K562 (cell line): ENCODE data around the gene SERTAD3. TPM values are rescaled to one million over a fixed set of nuclear protein-coding genes. Genes with fewer than 3 reads are reported as not detected.

Experiments
- CBFB ChIP-seq: sonication (generic); formaldehyde crosslinking; IDR thresholded peaks from 2 replicates; pipeline ENCODE4 v1.4.0; 2020; ENCODE audit warnings: mild to moderate bottlenecking, missing genetic modification reagents
- ESRRA ChIP-seq: fragments of 450-650 bp; IDR thresholded peaks from 2 replicates; pipeline ENCODE4 v1.6.1; 2014; ENCODE audit warnings: low read depth, mild to moderate bottlenecking, moderate library complexity, borderline replicate concordance
- HLTF ChIP-seq: fragments of 450-650 bp; IDR thresholded peaks from 2 replicates; pipeline ENCODE4 v1.6.1; 2016
- HNRNPH1 ChIP-seq: fragments of 200-400 bp; formaldehyde crosslinking; optimal IDR thresholded peaks from 2 replicates; pipeline ENCODE3; 2017; ENCODE audit warnings: low read depth, mild to moderate bottlenecking, low read length, moderate library complexity
- LCOR ChIP-seq: sonication (generic); formaldehyde crosslinking; IDR thresholded peaks from 2 replicates; pipeline ENCODE4 v1.8.0; 2022; ENCODE audit warnings: mild to moderate bottlenecking, missing genetic modification reagents
- MCM2 ChIP-seq: fragments of 450-650 bp; IDR thresholded peaks from 2 replicates; pipeline ENCODE4 v1.6.1; 2017; ENCODE audit warnings: low read depth, mild to moderate bottlenecking
- MEIS2 ChIP-seq: fragments of 450-650 bp; IDR thresholded peaks from 2 replicates; pipeline ENCODE4 v1.6.1; 2014; ENCODE audit warnings: mild to moderate bottlenecking; ENCODE audit not compliant: partially characterized antibody
- NCOA2 ChIP-seq, 2 experiments: fragments of 450-650 bp; IDR thresholded peaks; 2 replicates each; pipeline ENCODE4 v1.6.1; 2018; ENCODE audit warnings: mild to moderate bottlenecking in 2 of 2, moderate library complexity in 1 of 2; ENCODE audit not compliant: partially characterized antibody in 2 of 2
- NR3C1 ChIP-seq: sonication (generic); formaldehyde crosslinking; IDR thresholded peaks from 2 replicates; pipeline ENCODE4 v1.8.1; 2022; ENCODE audit warnings: missing genetic modification reagents
- RBM25 ChIP-seq: fragments of 200-400 bp; formaldehyde crosslinking; IDR thresholded peaks from 2 replicates; pipeline ENCODE4 v1.6.1; 2018; ENCODE audit warnings: low read length, low read depth, moderate library complexity; ENCODE audit not compliant: severe bottlenecking
- RFX7 ChIP-seq: fragments of 250-450 bp; sonication (Bioruptor Pico); IDR thresholded peaks from 2 replicates; pipeline ENCODE4 v1.5.1; 2021; ENCODE audit warnings: mild to moderate bottlenecking
- SIN3B ChIP-seq: fragments of 450-650 bp; IDR thresholded peaks from 2 replicates; pipeline ENCODE4 v1.6.1; 2017; ENCODE audit warnings: low read depth, mild to moderate bottlenecking, moderate library complexity
- TCF3 ChIP-seq: sonication (generic); formaldehyde crosslinking; IDR thresholded peaks from 2 replicates; pipeline ENCODE4 v1.4.0; 2020; ENCODE audit warnings: mild to moderate bottlenecking, missing genetic modification reagents
- TRIM24 ChIP-seq, 2 experiments: fragments of 450-650 bp; IDR thresholded peaks; 2 replicates each; pipeline ENCODE4 v1.6.1; 2016
- ZNF232 ChIP-seq: sonication (generic); formaldehyde crosslinking; IDR thresholded peaks from 2 replicates; pipeline ENCODE4 v1.8.0; 2022; ENCODE audit warnings: mild to moderate bottlenecking, missing genetic modification reagents
- ZNF668 ChIP-seq: fragments of 250-450 bp; sonication (Bioruptor Pico); IDR thresholded peaks from 2 replicates; pipeline ENCODE4 v1.8.0; 2022; ENCODE audit warnings: mild to moderate bottlenecking, inconsistent platforms
- ZNF778 ChIP-seq: fragments of 450-650 bp; formaldehyde crosslinking; IDR thresholded peaks from 2 replicates; pipeline ENCODE4 v1.4.0; 2020; ENCODE audit warnings: mild to moderate bottlenecking, moderate library complexity
- polyA plus RNA-seq, 8 experiments: library from polyadenylated mRNA; depleted of rRNA in 4 of 8; stranded (reverse) in 5 of 8; unstranded in 3 of 8; fragments of >200 nt; fragmentation: Nextera tagmentation in 2 of 8; fragmentation: Illumina TruSeq in 1 of 8; extraction: Ambion mirVana in 2 of 8; extraction: Trizol in 1 of 8; gene quantifications; 2 replicates each; pipeline versions ENCODE4 v1.2.1 to v1.2.3, GENCODE V29; 2011 to 2014; ENCODE audit warnings: inconsistent platforms in 1 of 8, missing spikeins in 1 of 8
- total RNA-seq, 7 experiments: library from RNA; depleted of rRNA in 6 of 7; stranded (reverse); fragments of >200 nt in 6 of 7; fragmentation: Illumina TruSeq in 2 of 7; extraction: Trizol in 2 of 7; gene quantifications; 2 replicates each; pipeline versions ENCODE4 v1.2.1 to v1.2.3, GENCODE V29; 2011 to 2021; ENCODE audit warnings: low replicate concordance in 1 of 7
- TF ChIP-seq, protein P1 (sequence below): fragments of 250-450 bp; sonication (Bioruptor Pico); IDR thresholded peaks from 2 replicates; pipeline ENCODE4 v1.4.0; 2020; ENCODE audit warnings: mild to moderate bottlenecking, moderate library complexity
- TF ChIP-seq, protein P2 (sequence below), 2 experiments: fragments of 150-350 bp in 1 of 2; IDR thresholded peaks; 2 replicates each; pipeline ENCODE4 v1.6.1; 2012 to 2016; ENCODE audit warnings: low read depth in 2 of 2, low read length in 2 of 2, mild to moderate bottlenecking in 1 of 2, moderate library complexity in 1 of 2
- TF ChIP-seq, protein P3 (sequence below): fragments of 450-650 bp; formaldehyde crosslinking; IDR thresholded peaks from 2 replicates; pipeline ENCODE4 v1.4.0; 2020; ENCODE audit warnings: mild to moderate bottlenecking, mixed read lengths

SERTAD3 gene
- total and polyA plus RNA-seq, 9 of the 15 experiments (the other 6 are each of a cell fraction or from before 2014, with no cell fraction given): 5.4 to 28.9 (median 17.5) TPM

DNA sequence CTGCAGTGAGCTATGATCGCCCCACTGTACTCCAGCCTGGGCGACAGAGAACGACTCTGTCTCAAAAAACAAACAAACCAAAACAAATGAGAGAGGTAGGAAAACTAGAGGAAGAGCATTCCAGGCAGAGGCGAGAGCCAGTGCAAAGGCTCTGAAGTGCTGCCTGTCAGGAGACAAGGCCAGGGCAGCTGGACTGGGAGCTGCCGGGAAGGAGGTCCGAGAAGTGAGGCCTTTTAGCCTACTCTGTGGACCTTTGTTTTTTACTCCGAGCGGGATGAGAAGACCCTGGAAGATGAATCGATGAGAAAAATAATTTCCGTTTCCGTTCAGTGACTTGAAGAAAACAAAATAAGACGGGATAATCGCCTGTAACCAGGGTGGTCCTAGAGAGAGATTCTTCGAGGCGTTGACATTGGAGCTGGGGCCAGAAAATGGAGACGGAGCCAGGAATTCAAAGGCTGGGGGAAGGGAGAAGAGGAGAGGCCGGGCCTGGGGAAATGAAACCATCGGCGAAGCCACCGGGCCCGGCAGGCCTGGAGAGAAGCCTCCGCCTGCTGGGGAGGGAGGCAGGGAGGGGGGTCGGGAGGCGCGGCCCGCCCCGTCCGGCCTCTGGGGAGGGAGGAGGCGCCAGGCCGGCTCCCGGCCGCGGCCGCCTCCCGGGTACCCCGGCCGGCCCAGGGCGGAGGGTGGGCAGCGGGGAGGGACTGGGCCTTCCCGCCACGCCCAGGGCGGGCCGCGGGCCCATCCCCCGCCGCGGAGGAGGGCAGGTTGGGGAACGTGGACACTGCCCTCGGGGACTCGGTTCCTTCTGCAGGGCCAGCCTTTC lies 10.5 kb downstream of the SERTAD3 start (continued):
- TF ChIP-seq NR3C1 (CRISPR knock-in tag) (no peak), CBFB (CRISPR knock-in tag) (no peak; the same call in 1 of the 2 replicates), NCOA2 (IDR thresholded peaks at IDR 0.05; ENCODE audit: partially characterized antibody in 2 of 2) (no peak), HLTF (no peak), ZNF778 (CRISPR knock-in tag) (no peak), MEIS2 (no peak), MCM2 (no peak), TRIM24 (IDR thresholded peaks at IDR 0.05) (no peak), LCOR (CRISPR knock-in tag) (no peak), ESRRA (no peak; the same call in 1 of the 2 replicates), ZNF668 (CRISPR knock-in tag) (no peak), RFX7 (CRISPR knock-in tag) (no peak), ZNF232 (CRISPR knock-in tag) (no peak), TCF3 (CRISPR knock-in tag) (no peak), HNRNPH1 (no peak), RBM25 (no peak), SIN3B (no peak)
- TF ChIP-seq, protein P1, sequence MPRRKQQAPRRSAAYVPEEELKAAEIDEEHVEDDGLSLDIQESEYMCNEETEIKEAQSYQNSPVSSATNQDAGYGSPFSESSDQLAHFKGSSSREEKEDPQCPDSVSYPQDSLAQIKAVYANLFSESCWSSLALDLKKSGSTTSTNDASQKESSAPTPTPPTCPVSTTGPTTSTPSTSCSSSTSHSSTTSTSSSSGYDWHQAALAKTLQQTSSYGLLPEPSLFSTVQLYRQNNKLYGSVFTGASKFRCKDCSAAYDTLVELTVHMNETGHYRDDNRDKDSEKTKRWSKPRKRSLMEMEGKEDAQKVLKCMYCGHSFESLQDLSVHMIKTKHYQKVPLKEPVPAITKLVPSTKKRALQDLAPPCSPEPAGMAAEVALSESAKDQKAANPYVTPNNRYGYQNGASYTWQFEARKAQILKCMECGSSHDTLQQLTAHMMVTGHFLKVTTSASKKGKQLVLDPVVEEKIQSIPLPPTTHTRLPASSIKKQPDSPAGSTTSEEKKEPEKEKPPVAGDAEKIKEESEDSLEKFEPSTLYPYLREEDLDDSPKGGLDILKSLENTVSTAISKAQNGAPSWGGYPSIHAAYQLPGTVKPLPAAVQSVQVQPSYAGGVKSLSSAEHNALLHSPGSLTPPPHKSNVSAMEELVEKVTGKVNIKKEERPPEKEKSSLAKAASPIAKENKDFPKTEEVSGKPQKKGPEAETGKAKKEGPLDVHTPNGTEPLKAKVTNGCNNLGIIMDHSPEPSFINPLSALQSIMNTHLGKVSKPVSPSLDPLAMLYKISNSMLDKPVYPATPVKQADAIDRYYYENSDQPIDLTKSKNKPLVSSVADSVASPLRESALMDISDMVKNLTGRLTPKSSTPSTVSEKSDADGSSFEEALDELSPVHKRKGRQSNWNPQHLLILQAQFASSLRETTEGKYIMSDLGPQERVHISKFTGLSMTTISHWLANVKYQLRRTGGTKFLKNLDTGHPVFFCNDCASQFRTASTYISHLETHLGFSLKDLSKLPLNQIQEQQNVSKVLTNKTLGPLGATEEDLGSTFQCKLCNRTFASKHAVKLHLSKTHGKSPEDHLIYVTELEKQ (CRISPR knock-in tag): no peak
- TF ChIP-seq, protein P2, sequence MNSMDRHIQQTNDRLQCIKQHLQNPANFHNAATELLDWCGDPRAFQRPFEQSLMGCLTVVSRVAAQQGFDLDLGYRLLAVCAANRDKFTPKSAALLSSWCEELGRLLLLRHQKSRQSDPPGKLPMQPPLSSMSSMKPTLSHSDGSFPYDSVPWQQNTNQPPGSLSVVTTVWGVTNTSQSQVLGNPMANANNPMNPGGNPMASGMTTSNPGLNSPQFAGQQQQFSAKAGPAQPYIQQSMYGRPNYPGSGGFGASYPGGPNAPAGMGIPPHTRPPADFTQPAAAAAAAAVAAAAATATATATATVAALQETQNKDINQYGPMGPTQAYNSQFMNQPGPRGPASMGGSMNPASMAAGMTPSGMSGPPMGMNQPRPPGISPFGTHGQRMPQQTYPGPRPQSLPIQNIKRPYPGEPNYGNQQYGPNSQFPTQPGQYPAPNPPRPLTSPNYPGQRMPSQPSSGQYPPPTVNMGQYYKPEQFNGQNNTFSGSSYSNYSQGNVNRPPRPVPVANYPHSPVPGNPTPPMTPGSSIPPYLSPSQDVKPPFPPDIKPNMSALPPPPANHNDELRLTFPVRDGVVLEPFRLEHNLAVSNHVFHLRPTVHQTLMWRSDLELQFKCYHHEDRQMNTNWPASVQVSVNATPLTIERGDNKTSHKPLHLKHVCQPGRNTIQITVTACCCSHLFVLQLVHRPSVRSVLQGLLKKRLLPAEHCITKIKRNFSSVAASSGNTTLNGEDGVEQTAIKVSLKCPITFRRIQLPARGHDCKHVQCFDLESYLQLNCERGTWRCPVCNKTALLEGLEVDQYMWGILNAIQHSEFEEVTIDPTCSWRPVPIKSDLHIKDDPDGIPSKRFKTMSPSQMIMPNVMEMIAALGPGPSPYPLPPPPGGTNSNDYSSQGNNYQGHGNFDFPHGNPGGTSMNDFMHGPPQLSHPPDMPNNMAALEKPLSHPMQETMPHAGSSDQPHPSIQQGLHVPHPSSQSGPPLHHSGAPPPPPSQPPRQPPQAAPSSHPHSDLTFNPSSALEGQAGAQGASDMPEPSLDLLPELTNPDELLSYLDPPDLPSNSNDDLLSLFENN (IDR thresholded peaks at IDR 0.05; ENCODE audit: low read depth in 2 of 2, low read length in 2 of 2): no peak
- TF ChIP-seq, protein P3, sequence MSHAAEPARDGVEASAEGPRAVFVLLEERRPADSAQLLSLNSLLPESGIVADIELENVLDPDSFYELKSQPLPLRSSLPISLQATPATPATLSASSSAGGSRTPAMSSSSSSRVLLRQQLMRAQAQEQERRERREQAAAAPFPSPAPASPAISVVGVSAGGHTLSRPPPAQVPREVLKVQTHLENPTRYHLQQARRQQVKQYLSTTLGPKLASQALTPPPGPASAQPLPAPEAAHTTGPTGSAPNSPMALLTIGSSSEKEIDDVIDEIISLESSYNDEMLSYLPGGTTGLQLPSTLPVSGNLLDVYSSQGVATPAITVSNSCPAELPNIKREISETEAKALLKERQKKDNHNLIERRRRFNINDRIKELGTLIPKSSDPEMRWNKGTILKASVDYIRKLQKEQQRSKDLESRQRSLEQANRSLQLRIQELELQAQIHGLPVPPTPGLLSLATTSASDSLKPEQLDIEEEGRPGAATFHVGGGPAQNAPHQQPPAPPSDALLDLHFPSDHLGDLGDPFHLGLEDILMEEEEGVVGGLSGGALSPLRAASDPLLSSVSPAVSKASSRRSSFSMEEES (CRISPR knock-in tag): no peak
